B cell (primary cell): Measurements from ENCODE around the gene SCUBE1. TPM values are rescaled to one million over a fixed set of nuclear protein-coding genes. Genes with fewer than 3 reads are reported as not detected.
A peak's percentile ranks its signal among the peaks of the same experiment; 100 is the strongest.

Experiments used
- ATAC-seq: fragments of 200-7000 bp; cut with Tn5 transposase; one replicate; pipeline ENCODE4 v1.10.0; 2021; ENCODE audit warnings: low read depth, mild to moderate bottlenecking, moderate number of reproducible peaks, moderate library complexity
- CTCF ChIA-PET: fragments of 350-600 bp; sonication (Branson Sonifier 250); formaldehyde crosslinking; loops from one replicate; lab custom pipeline; 2021; ENCODE audit warnings: antibody characterized with exemption, inconsistent platforms; lab: Charles Lee
- POLR2A ChIA-PET: fragments of 350-600 bp; sonication (Branson Sonifier 250); formaldehyde crosslinking; loops from one replicate; lab custom pipeline; 2021; ENCODE audit warnings: antibody characterized with exemption; lab: Charles Lee
- DNase-seq: peaks from one replicate; pipeline ENCODE4 v3.0.0; 2013
- H2AFZ ChIP-seq: 2 replicates; pipeline ENCODE4 v1.6.1; 2012; ENCODE audit warnings: mild to moderate bottlenecking, low read depth, low read length; ENCODE audit not compliant: insufficient read depth, poor library complexity, severe bottlenecking
- H3K27ac ChIP-seq, 2 donors: 1 replicate in 1 of 2; 2 replicates in 1 of 2; pipeline ENCODE4 v1.5.1; 2012 to 2013; ENCODE audit warnings: low read length in 2 of 2, mild to moderate bottlenecking in 2 of 2, moderate library complexity in 1 of 2
- H3K27me3 ChIP-seq, 4 experiments: fragments of 200-600 bp in 1 of 4; sonication (generic) in 1 of 4; replicated peaks in 1 of 4; 1 replicate in 2 of 4; 2 replicates in 2 of 4; pipeline versions ENCODE4 v1.6.1 to v1.7.0; 2013 to 2016; ENCODE audit warnings: low read length in 3 of 4, mild to moderate bottlenecking in 2 of 4, mixed read lengths in 1 of 4, moderate library complexity in 1 of 4; ENCODE audit not compliant: insufficient read depth in 4 of 4, control insufficient read depth in 3 of 4; ENCODE audit errors: control extremely low read depth in 1 of 4
- H3K36me3 ChIP-seq, 2 experiments: replicated peaks in 1 of 2; 1 replicate in 1 of 2; 2 replicates in 1 of 2; pipeline versions ENCODE4 v1.6.1 to v1.7.1; 2013; ENCODE audit warnings: low read length in 1 of 2; ENCODE audit not compliant: insufficient read depth in 2 of 2, control insufficient read depth in 1 of 2; ENCODE audit errors: control extremely low read depth in 1 of 2, extremely low read depth in 1 of 2
- H3K4me1 ChIP-seq, 2 donors: fragments of 200-600 bp in 1 of 2; sonication (generic) in 1 of 2; 1 replicate in 1 of 2; 2 replicates in 1 of 2; pipeline versions ENCODE4 v1.5.1 to v1.6.1; 2013 to 2017; ENCODE audit warnings: low read length in 2 of 2; ENCODE audit not compliant: control insufficient read depth in 2 of 2, insufficient read depth in 2 of 2
- H3K4me2 ChIP-seq: replicated peaks from 2 replicates; pipeline ENCODE3; 2012; ENCODE audit warnings: mild to moderate bottlenecking, low read depth, low read length; ENCODE audit not compliant: poor library complexity, severe bottlenecking
- H3K4me3 ChIP-seq, 5 experiments: fragments of 200-600 bp in 1 of 5; sonication (generic) in 1 of 5; 1 replicate in 3 of 5; 2 replicates in 2 of 5; pipeline versions ENCODE4 v1.5.1 to v1.7.0; 2011 to 2016; ENCODE audit warnings: low read length in 4 of 5, mild to moderate bottlenecking in 4 of 5, low read depth in 2 of 5, control low read depth in 1 of 5, moderate library complexity in 1 of 5; ENCODE audit not compliant: insufficient read depth in 1 of 5; ENCODE audit errors: control extremely low read depth in 1 of 5, extremely low read depth in 1 of 5
- H3K79me2 ChIP-seq: fragments of 200-600 bp; sonication (generic); one replicate; pipeline ENCODE4 v1.6.0; 2016; ENCODE audit warnings: low read length; ENCODE audit not compliant: control insufficient read depth, insufficient read depth
- H3K9ac ChIP-seq: fragments of 200-600 bp; sonication (generic); 2 replicates; pipeline ENCODE4 v1.6.1; 2017; ENCODE audit warnings: mild to moderate bottlenecking, low read length, moderate library complexity
- H3K9me3 ChIP-seq, 3 donors: one replicate each; pipeline versions ENCODE4 v1.6.1 to v1.7.1; 2013; ENCODE audit warnings: low read length in 2 of 3; ENCODE audit not compliant: control insufficient read depth in 2 of 3, insufficient read depth in 1 of 3; ENCODE audit errors: control extremely low read depth in 1 of 3
- H4K20me1 ChIP-seq: 2 replicates; pipeline ENCODE4 v1.6.0; 2012; ENCODE audit warnings: mild to moderate bottlenecking, low read length; ENCODE audit not compliant: insufficient read depth, control insufficient read depth, poor library complexity, severe bottlenecking
- H3K27ac Mint-ChIP-seq: one replicate; pipeline ENCODE4 v1.8.0; 2021; ENCODE audit warnings: mixed read lengths
- H3K27me3 Mint-ChIP-seq: one replicate; pipeline ENCODE4 v1.8.0; 2021; ENCODE audit warnings: mixed read lengths
- H3K4me1 Mint-ChIP-seq: one replicate; pipeline ENCODE4 v1.8.0; 2021; ENCODE audit warnings: mixed read lengths
- H3K4me3 Mint-ChIP-seq: one replicate; pipeline ENCODE4 v1.8.0; 2021; ENCODE audit warnings: mixed read lengths
- H3K9me3 Mint-ChIP-seq: one replicate; pipeline ENCODE4 v1.8.0; 2022; ENCODE audit warnings: mixed read lengths; ENCODE audit not compliant: insufficient read depth
- EZH2 ChIP-seq: IDR thresholded peaks from 2 replicates; pipeline ENCODE4 v1.6.1; 2012; ENCODE audit warnings: borderline replicate concordance, low read depth, mild to moderate bottlenecking, moderate library complexity, low read length; ENCODE audit not compliant: insufficient read depth, poor library complexity, severe bottlenecking
- WGBS: methylation state at CpG from one replicate; pipeline ENCODE4 v1.1.5; 2013; ENCODE audit warnings: missing lambda C conversion rate; ENCODE audit not compliant: insufficient coverage; 5-methylcytosine and 5-hydroxymethylcytosine counted together
- intact Hi-C: fragments of 100-400 bp; cut with micrococcal nuclease; formaldehyde crosslinking; loops from one replicate; pipeline ENCODE4 v1.10.0; 2022
- polyA plus RNA-seq: library from polyadenylated mRNA; depleted of rRNA; stranded (reverse); fragments of >200 nt; gene quantifications from 2 replicates; pipeline ENCODE4 v1.2.3, GENCODE V29; 2012
- total RNA-seq, 2 donors: library from RNA; stranded (reverse); fragments of 120-200 nt in 1 of 2; gene quantifications; 1 replicate in 1 of 2; 2 replicates in 1 of 2; pipeline versions ENCODE4 v1.2.3 to v1.2.4, GENCODE V29; 2013 to 2022
- TF ChIP-seq, protein P1 (sequence below): fragments of 200-600 bp; IDR thresholded peaks from one replicate; pipeline ENCODE4 v1.8.0; 2022; ENCODE audit warnings: antibody characterized with exemption, mild to moderate bottlenecking

SCUBE1 gene
- total and polyA plus RNA-seq, 2 donors (not counting 1 experiment from before 2014, with no cell fraction given): not detected

DNA sequence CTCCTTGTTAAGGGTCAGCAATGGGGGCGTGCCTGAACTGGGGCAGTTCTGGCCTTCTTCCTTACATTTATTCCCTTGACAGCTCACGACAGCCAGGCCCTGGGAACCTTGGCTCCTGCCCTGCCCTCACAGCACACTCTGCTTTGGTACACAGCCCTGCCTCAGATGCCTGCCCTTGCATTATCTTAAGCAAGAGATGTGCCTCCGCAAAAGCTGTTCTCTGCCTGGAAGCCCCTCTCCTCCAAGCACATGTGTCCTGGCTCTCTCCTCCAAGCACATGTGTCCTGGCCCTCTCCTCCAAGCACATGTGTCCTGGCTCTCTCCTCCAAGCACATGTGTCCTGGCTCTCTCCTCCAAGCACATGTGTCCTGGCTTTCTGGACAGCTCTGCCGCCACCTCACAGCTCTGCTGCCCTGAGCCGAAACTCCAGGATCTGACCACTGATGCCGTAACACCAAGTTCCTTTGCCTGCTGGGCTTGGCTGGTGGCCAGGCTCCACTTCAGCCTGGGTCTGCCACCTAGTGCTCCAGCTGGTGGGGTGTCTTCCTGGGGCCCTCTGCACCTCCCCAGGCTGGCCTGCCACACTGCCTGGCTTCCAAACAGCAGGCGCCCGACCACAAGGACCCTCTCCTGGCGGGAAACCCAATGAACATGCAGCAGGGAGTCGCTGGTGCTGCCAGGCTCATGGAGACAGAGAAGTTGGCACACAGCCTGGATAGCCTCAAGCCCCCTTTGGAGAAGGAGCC lies 53.0 kb downstream of the SCUBE1 start:
- H3K27me3 Mint-ChIP-seq: peaks cover 11% of the 10 kb centered on the region
- Histone ChIP-seq H3K4me3 (no peak overlapping the region), H2AFZ (no peak overlapping the region), H3K9ac (no peak overlapping the region), H3K4me2 (no peak overlapping the region), H3K4me1 (no peaks in the 10 kb centered on the region), H3K36me3 (no peaks in the 10 kb centered on the region), H3K27me3 (no peaks in the 10 kb centered on the region), H3K27ac (no peak overlapping the region), H3K79me2 (no peaks in the 10 kb centered on the region), H3K9me3 (no peaks in the 10 kb centered on the region), H4K20me1 (no peaks in the 10 kb centered on the region)
- WGBS: 68% methylated on average over 10 of the region's 10 CpGs
- ATAC-seq (no peak), DNase-seq (no peak)
- no peak for TF ChIP-seq EZH2
- TF ChIP-seq, protein P1, sequence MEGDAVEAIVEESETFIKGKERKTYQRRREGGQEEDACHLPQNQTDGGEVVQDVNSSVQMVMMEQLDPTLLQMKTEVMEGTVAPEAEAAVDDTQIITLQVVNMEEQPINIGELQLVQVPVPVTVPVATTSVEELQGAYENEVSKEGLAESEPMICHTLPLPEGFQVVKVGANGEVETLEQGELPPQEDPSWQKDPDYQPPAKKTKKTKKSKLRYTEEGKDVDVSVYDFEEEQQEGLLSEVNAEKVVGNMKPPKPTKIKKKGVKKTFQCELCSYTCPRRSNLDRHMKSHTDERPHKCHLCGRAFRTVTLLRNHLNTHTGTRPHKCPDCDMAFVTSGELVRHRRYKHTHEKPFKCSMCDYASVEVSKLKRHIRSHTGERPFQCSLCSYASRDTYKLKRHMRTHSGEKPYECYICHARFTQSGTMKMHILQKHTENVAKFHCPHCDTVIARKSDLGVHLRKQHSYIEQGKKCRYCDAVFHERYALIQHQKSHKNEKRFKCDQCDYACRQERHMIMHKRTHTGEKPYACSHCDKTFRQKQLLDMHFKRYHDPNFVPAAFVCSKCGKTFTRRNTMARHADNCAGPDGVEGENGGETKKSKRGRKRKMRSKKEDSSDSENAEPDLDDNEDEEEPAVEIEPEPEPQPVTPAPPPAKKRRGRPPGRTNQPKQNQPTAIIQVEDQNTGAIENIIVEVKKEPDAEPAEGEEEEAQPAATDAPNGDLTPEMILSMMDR: no peak
- CTCF ChIA-PET: no interaction called here
- H3K4me3 Mint-ChIP-seq: no peak overlapping the region
- no peaks in the 10 kb centered on the region for H3K9me3 Mint-ChIP-seq
- intact Hi-C loops: no loop called here
- POLR2A ChIA-PET: no interaction called here
- H3K4me1 Mint-ChIP-seq: no peaks in the 10 kb centered on the region
- no peak overlapping the region for H3K27ac Mint-ChIP-seq

DNA sequence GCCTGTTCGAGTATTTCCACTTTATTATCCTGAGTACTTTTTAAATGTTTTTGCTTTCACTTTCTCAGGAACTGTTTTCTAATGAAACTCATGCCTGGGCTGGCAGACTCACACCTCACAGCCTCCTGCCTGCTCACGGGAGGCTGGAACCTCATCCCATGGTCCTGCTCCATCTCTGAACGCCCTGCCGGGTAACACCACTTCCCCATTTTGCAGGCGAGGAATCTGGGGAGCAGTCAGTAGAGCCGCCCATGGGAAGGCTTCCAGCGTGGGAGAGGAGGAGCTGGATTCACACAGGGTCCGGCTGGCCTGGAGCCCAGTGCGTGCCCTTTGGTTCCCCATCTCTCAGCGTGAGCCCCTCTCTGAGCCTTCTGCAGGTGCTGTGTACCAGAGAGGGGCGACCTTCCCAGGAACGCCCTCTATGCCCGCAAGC lies 53.6 kb downstream of the SCUBE1 start:
- H3K27ac Mint-ChIP-seq: no peak overlapping the region
- 58% methylated on average over 10 of the region's 13 CpGs for WGBS
- Histone ChIP-seq H3K9me3 (no peaks in the 10 kb centered on the region), H2AFZ (peak overlapping the region; percentile 46), H3K9ac (no peak overlapping the region), H3K27ac (no peak overlapping the region), H3K4me2 (no peak overlapping the region), H3K27me3 (no peaks in the 10 kb centered on the region), H3K4me1 (no peaks in the 10 kb centered on the region), H3K4me3 (no peak overlapping the region), H4K20me1 (no peaks in the 10 kb centered on the region), H3K79me2 (no peaks in the 10 kb centered on the region), H3K36me3 (no peaks in the 10 kb centered on the region)
- TF ChIP-seq EZH2: no peak
- TF ChIP-seq, protein P1: no peak
- ChIA-PET CTCF (no interaction called here), POLR2A (no interaction called here)
- no peak for DNase-seq
- no peak overlapping the region for H3K4me3 Mint-ChIP-seq
- no peaks in the 10 kb centered on the region for H3K4me1 Mint-ChIP-seq
- peaks cover 12% of the 10 kb centered on the region for H3K27me3 Mint-ChIP-seq
- H3K9me3 Mint-ChIP-seq: no peaks in the 10 kb centered on the region
- ATAC-seq: no peak
- intact Hi-C loops: no loop called here
